Fibroblast of skin of right biceps (primary cell): ENCODE results near the gene CCDC85A.

Experiments
- DNase-seq: peaks from one replicate; pipeline ENCODE4 v3.0.0-alpha.2; 2013

CCDC85A gene

GRCh38 chr2:56244506-56244905, 60.7 kb downstream of the CCDC85A start:
- no peak for DNase-seq

GRCh38 chr2:56244911-56245530, 61.2 kb downstream of the CCDC85A start:
- peak; percentile 37 for DNase-seq

- DNase-seq = peak; percentile 44
These were observed 65.4 kb downstream of the CCDC85A start for GRCh38 chr2:56248965-56249742.

GRCh38 chr2:56250153-56250729, 66.5 kb downstream of the CCDC85A start:
- no peak for DNase-seq

GRCh38 chr2:56260415-56260814, 76.6 kb downstream of the CCDC85A start:
- DNase-seq = no peak

GRCh38 chr2:56262241-56262640, 78.5 kb downstream of the CCDC85A start:
- no peak for DNase-seq

- DNase-seq = no peak
These were observed 80.1 kb downstream of the CCDC85A start for GRCh38 chr2:56263876-56264275.

GRCh38 chr2:56266761-56267414, 83.1 kb downstream of the CCDC85A start:
- DNase-seq = peak; percentile 11

GRCh38 chr2:56267415-56267788, 83.6 kb downstream of the CCDC85A start:
- no peak for DNase-seq

GRCh38 chr2:56268856-56269255, 85.1 kb downstream of the CCDC85A start:
- DNase-seq = no peak

- DNase-seq = no peak
These were observed 87.5 kb downstream of the CCDC85A start for GRCh38 chr2:56271275-56271674.

- no peak for DNase-seq
These were observed 101.4 kb downstream of the CCDC85A start for GRCh38 chr2:56285224-56285623.

- DNase-seq = no peak
These were observed 103.1 kb downstream of the CCDC85A start for GRCh38 chr2:56286936-56287335.

- DNase-seq = peak; percentile 24
These were observed 103.7 kb downstream of the CCDC85A start for GRCh38 chr2:56287508-56287907.

GRCh38 chr2:56287974-56288373, 104.2 kb downstream of the CCDC85A start:
- peak; percentile 69 for DNase-seq

GRCh38 chr2:56288838-56289580, 105.2 kb downstream of the CCDC85A start:
- peak; percentile 15 for DNase-seq

- DNase-seq = no peak
These were observed 107.9 kb downstream of the CCDC85A start for GRCh38 chr2:56291711-56292110.

GRCh38 chr2:56292951-56293350, 109.2 kb downstream of the CCDC85A start:
- DNase-seq = no peak

GRCh38 chr2:56295666-56296065, 111.9 kb downstream of the CCDC85A start:
- DNase-seq = no peak

GRCh38 chr2:56297671-56298070, 113.9 kb downstream of the CCDC85A start:
- DNase-seq = no peak

GRCh38 chr2:56299171-56299691, 115.4 kb downstream of the CCDC85A start:
- peak; percentile 62 for DNase-seq

GRCh38 chr2:56309626-56310170, 125.9 kb downstream of the CCDC85A start:
- no peak for DNase-seq
